DMS153 treated with DMSO at 0.1 percent for 48 hours (cell line): ENCODE results near the gene STK36.

Experiments used
- DNase-seq: peaks from one replicate; lab custom pipeline; 2025; ENCODE audit not compliant: unreplicated experiment; lab: John Stamatoyannopoulos, UW

The STK36 gene, protein sequence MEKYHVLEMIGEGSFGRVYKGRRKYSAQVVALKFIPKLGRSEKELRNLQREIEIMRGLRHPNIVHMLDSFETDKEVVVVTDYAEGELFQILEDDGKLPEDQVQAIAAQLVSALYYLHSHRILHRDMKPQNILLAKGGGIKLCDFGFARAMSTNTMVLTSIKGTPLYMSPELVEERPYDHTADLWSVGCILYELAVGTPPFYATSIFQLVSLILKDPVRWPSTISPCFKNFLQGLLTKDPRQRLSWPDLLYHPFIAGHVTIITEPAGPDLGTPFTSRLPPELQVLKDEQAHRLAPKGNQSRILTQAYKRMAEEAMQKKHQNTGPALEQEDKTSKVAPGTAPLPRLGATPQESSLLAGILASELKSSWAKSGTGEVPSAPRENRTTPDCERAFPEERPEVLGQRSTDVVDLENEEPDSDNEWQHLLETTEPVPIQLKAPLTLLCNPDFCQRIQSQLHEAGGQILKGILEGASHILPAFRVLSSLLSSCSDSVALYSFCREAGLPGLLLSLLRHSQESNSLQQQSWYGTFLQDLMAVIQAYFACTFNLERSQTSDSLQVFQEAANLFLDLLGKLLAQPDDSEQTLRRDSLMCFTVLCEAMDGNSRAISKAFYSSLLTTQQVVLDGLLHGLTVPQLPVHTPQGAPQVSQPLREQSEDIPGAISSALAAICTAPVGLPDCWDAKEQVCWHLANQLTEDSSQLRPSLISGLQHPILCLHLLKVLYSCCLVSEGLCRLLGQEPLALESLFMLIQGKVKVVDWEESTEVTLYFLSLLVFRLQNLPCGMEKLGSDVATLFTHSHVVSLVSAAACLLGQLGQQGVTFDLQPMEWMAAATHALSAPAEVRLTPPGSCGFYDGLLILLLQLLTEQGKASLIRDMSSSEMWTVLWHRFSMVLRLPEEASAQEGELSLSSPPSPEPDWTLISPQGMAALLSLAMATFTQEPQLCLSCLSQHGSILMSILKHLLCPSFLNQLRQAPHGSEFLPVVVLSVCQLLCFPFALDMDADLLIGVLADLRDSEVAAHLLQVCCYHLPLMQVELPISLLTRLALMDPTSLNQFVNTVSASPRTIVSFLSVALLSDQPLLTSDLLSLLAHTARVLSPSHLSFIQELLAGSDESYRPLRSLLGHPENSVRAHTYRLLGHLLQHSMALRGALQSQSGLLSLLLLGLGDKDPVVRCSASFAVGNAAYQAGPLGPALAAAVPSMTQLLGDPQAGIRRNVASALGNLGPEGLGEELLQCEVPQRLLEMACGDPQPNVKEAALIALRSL (N-terminal part only)

DNA sequence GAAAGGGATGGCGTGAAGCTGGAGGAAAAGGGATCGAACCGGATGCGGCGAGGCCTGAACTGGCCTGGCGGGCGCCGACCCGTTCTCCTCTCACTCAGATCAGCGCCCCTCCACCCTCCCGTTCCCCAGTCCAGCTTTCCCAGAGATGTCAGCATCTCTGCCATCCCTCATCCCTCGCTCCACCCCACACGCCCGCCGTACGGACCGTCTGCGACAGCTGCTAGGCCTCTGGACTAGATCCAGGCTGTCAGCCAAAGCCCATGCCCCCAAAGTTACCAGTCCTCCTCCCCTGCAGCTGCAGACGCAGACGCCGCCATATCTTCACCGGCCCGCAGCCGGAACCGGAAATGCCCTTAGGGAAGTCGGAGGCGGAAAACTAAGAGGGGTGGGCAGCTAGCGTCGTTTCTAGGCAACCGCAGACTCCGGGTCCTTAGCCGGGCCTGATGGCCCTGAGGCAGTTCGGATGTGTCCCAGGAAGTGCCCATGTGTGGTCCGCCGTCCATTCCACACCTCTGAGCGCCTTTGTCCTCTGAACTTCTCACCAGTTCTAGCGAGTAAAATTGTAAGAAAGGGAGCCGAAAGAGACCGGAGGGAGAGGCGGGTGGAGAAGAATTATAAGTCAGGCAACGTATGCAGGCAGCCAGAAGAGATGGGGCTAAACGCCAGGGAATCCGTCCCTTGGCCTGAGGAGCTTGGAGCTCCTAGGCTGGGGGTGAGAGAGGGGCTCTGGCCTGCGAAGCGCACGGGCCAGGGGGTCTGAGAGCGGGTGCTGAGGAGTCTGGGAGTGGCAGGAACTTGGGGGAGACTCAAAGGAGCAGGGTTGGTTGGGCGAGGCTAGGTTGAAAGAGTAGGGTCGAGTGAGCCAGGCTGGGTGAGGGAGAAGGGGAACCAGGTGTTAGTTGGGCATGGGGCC lies at the start of gene STK36, which contains the start of gene RNF25:
Gene STK36 (plus strand): TSS at position 433 of the 913 bp plus-strand sequence. CDS start 744 bp downstream, outside the sequence.
Gene RNF25 (minus strand): TSS at position 349 of the 913 bp plus-strand sequence. CDS start 32 bp downstream, at position 317.
- DNase-seq: peak; percentile 78

DNA sequence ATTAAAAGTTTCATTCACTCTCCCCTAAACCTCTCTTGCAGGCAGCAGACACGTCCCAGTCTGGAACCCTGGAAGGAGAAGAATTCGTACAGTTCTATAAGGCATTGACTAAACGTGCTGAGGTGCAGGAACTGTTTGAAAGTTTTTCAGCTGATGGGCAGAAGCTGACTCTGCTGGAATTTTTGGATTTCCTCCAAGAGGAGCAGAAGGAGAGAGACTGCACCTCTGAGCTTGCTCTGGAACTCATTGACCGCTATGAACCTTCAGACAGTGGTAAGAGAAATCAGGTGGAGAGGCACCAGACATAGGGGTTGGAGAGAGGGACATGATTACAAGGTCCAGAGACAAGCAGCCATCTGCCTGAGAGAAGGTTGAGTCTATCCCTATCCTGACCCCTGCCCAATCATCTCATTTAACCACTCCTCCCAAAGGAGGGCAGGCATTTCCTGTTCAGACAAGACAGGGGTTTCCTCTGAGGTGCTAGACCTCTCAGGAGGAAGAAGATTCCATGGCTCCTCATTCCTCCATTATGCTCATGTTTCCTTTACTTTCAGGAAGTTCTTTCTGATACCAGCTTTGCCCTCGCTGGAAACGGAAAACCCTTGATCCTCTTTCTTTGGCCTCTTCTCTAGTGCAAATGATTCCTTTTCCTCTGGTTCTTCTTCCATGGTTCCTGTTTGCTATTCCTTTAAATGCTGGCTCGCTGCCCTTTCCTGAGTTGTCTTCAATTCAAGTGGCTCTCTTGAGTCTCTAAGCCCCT lies 49.1 kb upstream of the STK36 start:
- no peak for DNase-seq

DNA sequence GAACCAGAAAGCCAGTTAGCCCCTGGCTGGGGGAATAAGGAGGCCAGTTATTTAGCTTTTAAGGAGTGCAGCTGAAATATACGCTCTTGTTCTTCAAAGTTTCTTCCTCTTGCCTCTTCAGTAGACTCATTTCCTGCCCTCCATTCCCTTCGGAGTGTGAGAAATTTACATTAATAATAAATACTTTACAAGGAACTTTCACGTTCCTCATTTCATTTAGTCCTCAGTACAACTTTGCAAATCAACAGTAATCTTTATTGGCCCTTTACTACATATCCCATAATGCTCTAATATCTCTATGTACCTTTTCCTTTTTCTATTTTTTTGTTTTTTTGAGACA lies 48.5 kb upstream of the STK36 start:
- no peak for DNase-seq

DNA sequence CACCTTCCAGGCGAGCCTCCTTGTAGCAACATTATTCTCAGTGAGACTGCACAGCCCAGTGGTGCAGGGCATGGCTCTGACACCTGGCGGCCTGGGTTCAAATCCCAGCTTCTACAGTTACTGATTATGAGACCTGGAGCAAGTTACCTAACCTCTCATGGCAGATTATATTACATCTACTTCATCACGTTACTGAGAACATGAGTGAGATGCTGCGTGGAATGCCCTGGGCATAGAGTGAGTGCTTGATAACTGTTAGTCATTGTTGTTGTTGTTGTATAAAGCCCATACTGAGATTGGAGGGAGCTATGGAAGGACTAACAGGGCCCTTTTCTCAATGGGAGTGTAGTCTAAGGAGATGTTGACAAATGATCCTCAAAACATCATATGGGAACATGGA lies 45.5 kb upstream of the STK36 start:
- DNase-seq: no peak

DNA sequence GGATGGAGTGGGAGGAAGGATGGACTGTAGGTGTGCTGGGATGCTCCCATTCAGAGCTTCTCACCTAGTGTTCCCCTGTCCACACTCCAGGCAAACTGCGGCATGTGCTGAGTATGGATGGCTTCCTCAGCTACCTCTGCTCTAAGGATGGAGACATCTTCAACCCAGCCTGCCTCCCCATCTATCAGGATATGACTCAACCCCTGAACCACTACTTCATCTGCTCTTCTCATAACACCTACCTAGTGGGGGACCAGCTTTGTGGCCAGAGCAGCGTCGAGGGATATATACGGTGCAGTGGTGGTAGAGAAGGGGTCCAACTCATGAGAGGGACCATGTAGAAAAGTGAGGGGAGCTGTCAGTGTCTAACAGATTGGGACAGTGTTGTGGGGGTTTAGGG lies 43.9 kb upstream of the STK36 start:
- no peak for DNase-seq

DNA sequence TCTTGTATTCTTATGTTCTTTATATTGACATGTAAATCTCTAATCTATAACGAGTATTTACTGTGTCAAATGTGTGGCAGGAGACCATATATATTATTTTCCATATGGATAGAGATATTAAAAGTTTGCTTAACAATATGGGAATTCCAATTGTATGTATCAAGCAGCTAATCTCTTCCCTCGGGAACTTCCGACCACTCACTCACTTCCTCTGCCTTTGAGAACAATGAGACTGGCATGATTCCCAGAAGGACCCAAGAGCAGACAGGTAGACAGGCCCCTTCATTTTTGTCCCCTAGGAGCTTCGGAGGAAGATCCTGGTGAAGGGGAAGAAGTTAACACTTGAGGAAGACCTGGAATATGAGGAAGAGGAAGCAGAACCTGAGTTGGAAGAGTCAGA lies 40.0 kb upstream of the STK36 start:
- no peak for DNase-seq

DNA sequence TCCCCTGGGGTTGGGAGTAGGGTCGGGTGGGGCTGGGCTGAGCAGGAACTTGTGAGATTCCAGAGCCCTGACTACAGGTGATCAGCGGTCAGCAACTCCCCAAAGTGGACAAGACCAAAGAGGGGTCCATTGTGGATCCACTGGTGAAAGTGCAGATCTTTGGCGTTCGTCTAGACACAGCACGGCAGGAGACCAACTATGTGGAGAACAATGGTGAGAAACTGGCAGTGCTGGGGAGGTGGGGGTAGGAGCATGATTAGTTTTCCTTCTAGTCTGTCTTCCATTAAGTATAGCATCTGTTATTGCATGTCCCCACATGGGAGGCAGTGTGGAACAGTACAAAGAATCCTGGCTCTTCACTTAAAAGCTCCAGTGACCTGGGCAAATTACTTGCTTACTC lies 36.2 kb upstream of the STK36 start:
- no peak for DNase-seq

DNA sequence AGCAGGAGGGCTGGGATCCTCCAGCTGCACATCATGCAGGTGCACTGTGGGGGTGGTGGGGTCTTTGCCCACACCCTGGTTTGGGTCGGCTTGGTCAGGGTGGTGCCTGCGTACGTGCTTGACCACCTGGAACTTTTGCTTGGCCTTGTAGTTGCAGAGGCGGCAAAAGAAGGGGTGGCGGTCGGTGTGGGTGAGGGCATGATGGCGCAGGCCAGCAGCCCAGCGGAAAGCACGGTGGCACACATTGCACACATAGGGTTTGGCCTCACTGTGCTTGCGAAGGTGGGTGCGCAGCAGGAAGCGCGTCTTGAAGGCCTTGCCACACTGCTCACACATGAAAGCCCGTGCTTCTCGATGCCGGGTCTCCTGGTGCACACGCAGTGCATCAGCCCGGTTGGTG lies 33.5 kb upstream of the STK36 start:
- no peak for DNase-seq

DNA sequence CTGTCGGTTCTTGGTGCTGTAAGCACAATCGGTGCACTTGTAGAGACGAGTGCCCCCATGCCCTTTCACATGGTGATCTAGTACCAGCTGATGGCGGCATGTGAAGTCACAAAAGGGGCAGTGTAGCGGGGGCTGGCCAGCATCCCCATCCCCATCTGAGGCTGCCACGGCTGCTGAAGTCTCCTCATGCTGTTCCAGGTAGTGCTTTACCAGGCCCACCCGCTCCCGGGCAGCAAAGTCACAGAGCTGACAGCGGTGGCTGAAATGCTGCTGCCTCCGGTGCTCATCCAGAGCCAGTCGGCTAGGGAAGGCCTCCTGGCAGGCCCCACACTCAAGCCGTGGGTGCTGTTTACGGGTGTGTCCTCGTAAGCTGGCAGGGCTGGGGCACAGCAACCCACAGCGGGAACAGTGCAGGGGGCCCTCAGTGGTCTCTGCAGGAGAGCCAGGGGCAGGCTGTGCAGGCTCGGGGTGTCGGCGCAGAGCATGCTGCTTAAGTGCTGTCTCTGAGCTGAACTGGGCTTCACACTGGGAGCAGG lies 29.7 kb upstream of the STK36 start:
- DNase-seq: no peak

DNA sequence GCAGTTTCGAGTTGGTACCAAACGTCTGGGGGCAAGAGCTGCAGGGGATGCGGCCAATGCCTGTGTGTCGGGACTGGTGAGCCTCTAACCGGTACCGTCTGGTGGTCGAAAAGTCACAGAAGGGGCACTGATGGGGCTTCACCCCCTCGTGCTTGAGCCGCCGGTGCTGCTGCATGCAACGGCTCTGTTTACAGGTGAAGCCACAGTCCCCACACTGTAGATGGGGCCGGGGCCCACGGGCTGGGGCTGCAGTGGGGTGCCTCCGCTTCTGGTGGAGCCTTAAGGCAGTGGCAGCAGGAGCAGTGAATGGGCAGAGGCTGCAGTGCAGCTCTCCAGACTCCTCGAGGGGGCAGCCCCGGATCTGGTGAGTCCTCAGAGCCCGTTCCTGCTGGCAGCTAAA lies 29.1 kb upstream of the STK36 start:
- no peak for DNase-seq

DNA sequence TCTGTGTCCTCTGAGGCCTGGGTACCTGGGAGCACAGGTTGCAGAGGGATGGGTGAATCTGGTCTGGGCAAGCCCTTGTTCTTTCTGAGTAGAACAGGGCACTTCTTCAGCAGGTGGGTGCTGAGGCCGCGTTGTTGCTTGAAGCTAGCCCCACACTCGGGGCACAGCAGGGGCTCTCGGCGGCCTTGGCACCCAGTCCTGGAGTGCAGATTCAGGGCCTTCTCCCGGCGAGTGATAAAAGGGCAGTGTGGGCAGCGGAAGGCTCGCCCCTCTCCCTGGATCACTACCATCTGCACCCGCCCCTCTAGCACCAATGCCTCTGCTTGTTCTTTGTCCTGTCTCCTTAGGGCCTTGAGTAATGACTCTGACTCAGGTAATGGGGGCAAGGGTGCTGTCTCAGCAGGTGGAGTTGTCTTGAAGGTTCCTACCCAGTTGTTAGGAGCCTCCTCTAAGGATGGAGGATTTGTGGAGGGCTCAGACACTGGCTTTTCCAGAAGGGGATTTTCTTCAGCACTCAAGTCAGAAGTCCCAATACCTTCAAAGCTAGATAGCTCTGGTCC lies 28.1 kb upstream of the STK36 start:
- no peak for DNase-seq

DNA sequence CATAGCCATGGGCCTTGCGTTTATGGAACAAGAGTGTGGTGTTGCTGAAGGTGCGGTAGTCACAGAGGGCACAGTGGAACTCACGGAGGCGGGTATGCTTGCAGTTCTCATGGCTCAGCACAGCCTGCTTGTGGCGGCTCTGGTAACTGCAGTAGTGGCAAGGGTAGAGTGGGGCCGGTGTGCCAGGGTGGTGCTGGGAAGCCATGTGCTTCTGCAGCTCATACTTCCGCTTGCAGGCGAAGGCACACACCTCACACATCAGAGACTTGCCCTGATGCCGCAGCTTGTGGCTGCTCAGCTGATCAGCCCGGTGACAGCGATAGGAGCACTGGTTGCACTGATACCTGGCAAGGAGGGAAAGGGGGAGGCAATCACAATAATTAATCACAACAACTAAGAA lies 27.2 kb upstream of the STK36 start:
- DNase-seq: no peak

DNA sequence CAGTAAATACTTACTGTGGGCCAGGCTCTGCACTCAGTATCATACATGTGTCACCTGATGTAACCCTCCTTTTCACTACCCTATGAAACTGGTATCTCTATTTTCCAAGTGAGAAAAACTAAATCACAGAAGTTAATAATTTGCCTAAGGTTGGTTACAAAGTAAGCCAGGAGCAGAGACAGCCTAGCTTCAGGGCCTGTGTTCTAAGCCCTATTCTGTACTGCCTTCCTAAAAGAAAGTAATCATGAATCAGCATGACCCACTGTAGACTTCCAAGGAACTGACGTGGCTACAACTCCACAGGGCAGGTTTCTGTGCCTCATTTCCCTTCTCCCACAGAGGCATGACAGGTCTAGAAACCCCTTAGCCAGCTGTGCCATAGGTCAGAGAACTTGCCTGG lies 26.8 kb upstream of the STK36 start:
- no peak for DNase-seq

DNA sequence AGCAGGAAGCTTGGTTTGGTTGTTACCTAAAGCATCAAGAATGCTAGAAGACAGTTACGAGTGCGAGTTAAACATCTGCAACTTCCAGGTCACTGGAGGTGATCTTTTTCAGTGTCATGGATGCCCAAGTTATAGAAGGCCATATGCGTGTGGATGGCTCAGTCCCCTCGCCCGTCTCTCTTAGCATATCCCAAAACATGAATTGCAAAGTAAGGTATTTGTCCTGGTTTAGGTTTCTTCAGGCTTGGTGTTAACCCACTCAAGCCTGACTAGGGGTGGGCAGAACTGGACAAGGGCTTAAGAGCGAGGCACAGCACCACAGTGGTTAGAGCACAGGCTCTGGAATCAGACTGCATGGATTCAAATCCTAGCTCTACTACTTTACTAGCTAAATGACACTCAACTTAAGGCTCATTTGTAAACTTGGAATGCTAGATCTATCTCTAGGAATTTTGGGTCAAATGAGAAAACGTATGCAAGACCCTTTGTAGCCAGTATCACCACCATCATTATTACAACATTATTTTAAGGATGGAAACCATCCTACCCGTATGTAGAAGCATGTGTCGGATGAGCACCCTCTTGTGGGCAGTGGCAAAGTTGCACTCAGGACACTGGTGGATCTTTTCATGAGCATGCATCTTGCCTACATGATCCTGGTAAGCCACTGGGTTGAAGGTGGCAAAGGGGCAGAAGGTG lies 23.6 kb upstream of the STK36 start:
- peak; percentile 17 for DNase-seq

DNA sequence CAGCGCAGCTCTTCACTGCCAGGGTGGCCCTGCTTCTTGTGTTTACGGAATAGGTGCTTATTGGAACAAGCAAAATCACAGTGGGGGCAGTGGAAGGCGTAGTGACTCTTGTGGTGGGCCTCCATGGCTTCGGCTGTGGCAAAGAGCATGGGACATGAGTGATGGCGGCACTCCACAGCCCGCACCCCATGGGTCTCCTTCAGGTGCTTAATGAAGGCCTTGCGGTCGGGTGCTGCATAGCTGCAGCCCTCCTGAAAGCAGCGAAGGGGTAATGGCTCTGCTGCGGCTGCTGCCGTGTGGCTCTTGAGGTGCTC lies 23.1 kb upstream of the STK36 start:
- DNase-seq: no peak

DNA sequence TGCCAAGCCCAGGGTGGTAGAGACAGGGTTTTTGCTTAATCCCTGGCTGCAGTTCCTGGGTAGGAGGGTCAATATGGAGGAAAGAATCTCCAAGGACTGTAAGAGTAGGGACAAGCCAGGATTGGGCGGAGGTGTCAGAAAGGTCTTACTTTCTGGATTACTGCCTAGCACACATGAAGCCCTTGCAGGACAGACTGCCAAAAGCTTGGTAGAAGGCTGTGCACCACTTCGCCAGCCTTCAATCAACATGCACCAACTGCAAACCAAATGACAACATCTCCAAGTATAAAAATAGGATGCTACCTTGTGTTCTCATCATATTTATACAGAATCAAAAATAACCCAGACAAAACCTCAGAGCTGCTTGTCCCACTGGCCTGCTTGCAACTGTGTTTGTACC lies 16.1 kb upstream of the STK36 start:
- no peak for DNase-seq

DNA sequence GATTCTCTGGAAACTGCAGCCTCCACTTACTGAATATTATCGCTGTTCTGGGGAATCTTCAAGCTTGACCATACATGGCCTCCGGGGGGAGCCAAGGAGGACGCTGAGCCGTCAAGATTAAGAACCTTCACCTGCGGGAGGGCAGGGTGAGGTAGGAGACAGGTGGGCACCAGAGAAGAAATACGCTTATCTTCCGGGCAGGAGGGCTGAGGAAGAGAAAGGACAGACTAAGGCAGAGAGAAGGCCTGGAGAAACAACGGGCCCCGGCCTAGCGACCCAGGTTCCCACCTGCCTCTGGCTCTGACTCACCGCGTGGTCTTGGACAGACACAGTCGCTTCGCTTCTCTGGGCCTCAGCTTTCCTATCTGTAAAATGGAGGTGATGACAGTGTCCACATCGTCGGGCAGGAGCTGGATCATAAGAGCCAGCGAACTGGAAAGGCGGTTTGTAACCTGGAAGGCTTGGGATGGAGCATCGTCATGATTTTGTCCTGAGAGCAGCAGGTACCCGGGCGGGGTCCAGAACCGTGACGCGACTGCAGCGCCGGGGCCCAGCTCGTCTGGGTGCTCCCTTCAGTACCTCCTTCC lies 13.1 kb upstream of the STK36 start:
- DNase-seq: no peak
